Gastroesophageal sphincter (tissue), 4 donors: Measurements from ENCODE around the gene SLC52A3. TPM values are rescaled to one million over a fixed set of nuclear protein-coding genes. Genes with fewer than 3 reads are reported as not detected.

Experiments
- ATAC-seq: fragments of 150-250 bp; one replicate; pipeline ENCODE4 v1.9.1; 2016; ENCODE audit warnings: mild to moderate bottlenecking, moderate library complexity
- H3K27ac ChIP-seq, 4 donors: fragments of 200-600 bp; sonication (generic) in 3 of 4; 1 replicate in 3 of 4; 2 replicates in 1 of 4; pipeline ENCODE4 v1.5.1; 2016 to 2019
- H3K27me3 ChIP-seq: fragments of 200-600 bp; sonication (generic); one replicate; pipeline ENCODE4 v1.5.1; 2019
- H3K36me3 ChIP-seq, 2 donors: fragments of 200-600 bp; sonication (generic); one replicate each; pipeline ENCODE4 v1.5.1; 2019; ENCODE audit warnings: control low read depth in 1 of 2
- H3K4me1 ChIP-seq, 3 donors: fragments of 200-600 bp; sonication (generic); 1 replicate in 2 of 3; 2 replicates in 1 of 3; pipeline ENCODE4 v1.5.1; 2016 to 2019; ENCODE audit warnings: control low read depth in 2 of 3
- H3K4me3 ChIP-seq, 2 donors: fragments of 200-600 bp; sonication (generic); one replicate each; pipeline ENCODE4 v1.5.1; 2019; ENCODE audit warnings: mild to moderate bottlenecking in 1 of 2, moderate library complexity in 1 of 2
- H3K9me3 ChIP-seq, 3 donors: fragments of 200-600 bp; sonication (generic); one replicate each; pipeline ENCODE4 v1.5.1; 2017 to 2019; ENCODE audit warnings: control low read depth in 2 of 3
- CTCF ChIP-seq, 4 experiments: fragments of 200-600 bp in 2 of 4; fragments of 450-650 bp in 2 of 4; sonication (generic) in 1 of 4; IDR thresholded peaks; one replicate each; pipeline ENCODE4 v1.5.1; 2017 to 2019; ENCODE audit warnings: antibody characterized with exemption in 4 of 4, mild to moderate bottlenecking in 2 of 4, moderate library complexity in 2 of 4
- EP300 ChIP-seq: sonication (generic); formaldehyde crosslinking; IDR thresholded peaks from one replicate; pipeline ENCODE4 v1.6.1; 2017; ENCODE audit warnings: antibody characterized with exemption, mild to moderate bottlenecking
- POLR2A ChIP-seq, 2 donors: fragments of 450-650 bp; IDR thresholded peaks; one replicate each; pipeline ENCODE4 v1.6.1; 2017; ENCODE audit warnings: antibody characterized with exemption in 2 of 2, mild to moderate bottlenecking in 2 of 2, moderate library complexity in 1 of 2
- POLR2AphosphoS5 ChIP-seq: sonication (generic); formaldehyde crosslinking; IDR thresholded peaks from one replicate; pipeline ENCODE4 v1.6.1; 2017; ENCODE audit warnings: antibody characterized with exemption
- WGBS, 2 donors: methylation state at CpG; one replicate each; pipeline ENCODE4 v1.1.5; 2018; ENCODE audit warnings: low coverage in 1 of 2; 5-methylcytosine and 5-hydroxymethylcytosine counted together
- total RNA-seq, 4 donors: library from RNA; depleted of rRNA; stranded (reverse); fragments of >200 nt; gene quantifications; one replicate each; pipeline ENCODE4 v1.1.0, GENCODE V29; 2016

The SLC52A3 gene
- total RNA-seq, 4 donors from 2014 or later, result 0.31 to 1.7 (median 0.97) TPM

GRCh38 chr20:717832-718231 is 50.5 kb downstream of the SLC52A3 start:
- Histone ChIP-seq H3K27me3 (peaks cover 83% of the 10 kb centered on the region), H3K9me3 (peaks cover 0 to 25% (median 0%) of the 10 kb centered on the region in 3 donors), H3K36me3 (no peaks in the 10 kb centered on the region), H3K27ac (no peak overlapping the region), H3K4me3 (no peak overlapping the region), H3K4me1 (no peaks in the 10 kb centered on the region)
- no peak for TF ChIP-seq POLR2A (IDR thresholded peaks at IDR 0.05)
- no peak for TF ChIP-seq POLR2AphosphoS5
- TF ChIP-seq CTCF (IDR thresholded peaks at IDR 0.05), result no peak
- TF ChIP-seq EP300, result no peak
- no CpG with 5 or more reads among the region's 5 CpGs for WGBS, 2 donors
- ATAC-seq, result no peak

GRCh38 chr20:717271-717670 is 51.0 kb downstream of the SLC52A3 start:
- H3K27me3 ChIP-seq, result peaks cover 83% of the 10 kb centered on the region
- ATAC-seq, result no peak
- TF ChIP-seq POLR2AphosphoS5 (no peak), POLR2A (IDR thresholded peaks at IDR 0.05) (no peak), EP300 (no peak), CTCF (IDR thresholded peaks at IDR 0.05) (no peak)
- H3K4me1 ChIP-seq, result no peaks in the 10 kb centered on the region
- H3K36me3 ChIP-seq, result no peaks in the 10 kb centered on the region
- H3K4me3 ChIP-seq, result no peak overlapping the region
- peaks cover 0 to 30% (median 0%) of the 10 kb centered on the region in 3 donors for H3K9me3 ChIP-seq
- 67 to 74% methylated on average over 7 of the region's 7 CpGs for WGBS, 2 donors
- H3K27ac ChIP-seq, result no peak overlapping the region

GRCh38 chr20:714453-714852 is 53.8 kb downstream of the SLC52A3 start:
- no peak for TF ChIP-seq POLR2A (IDR thresholded peaks at IDR 0.05)
- no peak for TF ChIP-seq CTCF (IDR thresholded peaks at IDR 0.05)
- no peak for TF ChIP-seq EP300
- no peak overlapping the region for H3K27ac ChIP-seq
- peaks cover 81% of the 10 kb centered on the region for H3K27me3 ChIP-seq
- H3K9me3 ChIP-seq, result peaks cover 0 to 30% (median 0%) of the 10 kb centered on the region in 3 donors
- no peaks in the 10 kb centered on the region for H3K36me3 ChIP-seq
- 90 to 95% methylated on average over 2 of the region's 2 CpGs for WGBS, 2 donors
- peaks cover 0 to 9% (median 0%) of the 10 kb centered on the region in 3 donors for H3K4me1 ChIP-seq
- ATAC-seq, result no peak
- no peak overlapping the region for H3K4me3 ChIP-seq

GRCh38 chr20:711576-711975 is 56.7 kb downstream of the SLC52A3 start:
- no peaks in the 10 kb centered on the region for H3K36me3 ChIP-seq
- no peak overlapping the region for H3K4me3 ChIP-seq
- TF ChIP-seq POLR2AphosphoS5, result no peak
- TF ChIP-seq CTCF (IDR thresholded peaks at IDR 0.05), result no peak
- TF ChIP-seq EP300, result no peak
- no peak for TF ChIP-seq POLR2A (IDR thresholded peaks at IDR 0.05)
- no peak overlapping the region for H3K27ac ChIP-seq
- H3K4me1 ChIP-seq, result peaks cover 0 to 11% (median 0%) of the 10 kb centered on the region in 3 donors
- peaks cover 0 to 42% (median 0%) of the 10 kb centered on the region in 3 donors for H3K9me3 ChIP-seq
- peaks cover 80% of the 10 kb centered on the region for H3K27me3 ChIP-seq
- no peak for ATAC-seq
- 40% methylated on average over 1 of the region's 2 CpGs; no CpG with 5 or more reads in 1 of the 2 donors for WGBS, 2 donors

GRCh38 chr20:710780-711450 is 57.4 kb downstream of the SLC52A3 start:
- H3K4me3 ChIP-seq, result no peak overlapping the region
- WGBS, 2 donors, result 44 to 51% methylated on average over 6 to 9 of the region's 19 CpGs

More at GRCh38 chr20:710780-711450, 57.4 kb downstream of the SLC52A3 start:
- no peak overlapping the region for H3K27ac ChIP-seq
- H3K36me3 ChIP-seq, result no peaks in the 10 kb centered on the region
- peaks cover 0 to 11% (median 0%) of the 10 kb centered on the region in 3 donors for H3K4me1 ChIP-seq
- no peak for TF ChIP-seq EP300
- TF ChIP-seq POLR2AphosphoS5, result no peak
- TF ChIP-seq CTCF (IDR thresholded peaks at IDR 0.05), result no peak
- no peak for TF ChIP-seq POLR2A (IDR thresholded peaks at IDR 0.05)
- peaks cover 84% of the 10 kb centered on the region for H3K27me3 ChIP-seq
- H3K9me3 ChIP-seq, result peaks cover 0 to 42% (median 0%) of the 10 kb centered on the region in 3 donors
- no peak for ATAC-seq
